OCI-LY1 (cell line): Measurements from ENCODE around the gene MPDU1.

ENCODE experiments used
- CTCF ChIP-seq: fragments of 200-600 bp; sonication (generic), shearing (Covaris generic); IDR thresholded peaks from 2 replicates; pipeline ENCODE4 v1.5.1; 2017; ENCODE audit warnings: mild to moderate bottlenecking, antibody characterized with exemption, low read length, moderate library complexity, mixed read lengths
- EZH2 ChIP-seq: fragments of 200-600 bp; sonication (generic), shearing (Covaris generic); IDR thresholded peaks from 2 replicates; pipeline ENCODE4 v1.8.0; 2017; ENCODE audit warnings: borderline replicate concordance, mixed run types, mild to moderate bottlenecking, antibody characterized with exemption, low read length, moderate library complexity, mixed read lengths

GRCh38 chr17:7557147-7557764, 26.4 kb upstream of the MPDU1 start:
- TF ChIP-seq CTCF (no peak), EZH2 (no peak)
